Keratinocyte (primary cell): ENCODE data around the gene CHSY3. TPM values are rescaled to one million over a fixed set of nuclear protein-coding genes. Genes with fewer than 3 reads are reported as not detected.

Experiments used
- DNase-seq: peaks from one replicate; pipeline ENCODE4 v3.0.0-alpha.2; 2011; ENCODE audit warnings: low read depth, missing footprints, low spot score
- FAIRE-seq: peaks from 2 replicates; lab custom pipeline; 2011; peaks lifted over from hg19 to GRCh38; lab: Jason Lieb, UNC
- H2AFZ ChIP-seq: 2 replicates; pipeline ENCODE4 v1.6.0; 2012; ENCODE audit warnings: low read length, control low read depth, inconsistent platforms; ENCODE audit not compliant: control insufficient read depth
- H3K27ac ChIP-seq: 2 replicates; pipeline ENCODE4 v1.5.1; 2011; ENCODE audit warnings: low read length; ENCODE audit not compliant: control insufficient read depth, insufficient read depth
- H3K27me3 ChIP-seq: 3 replicates; pipeline ENCODE4 v1.6.0; 2011; ENCODE audit warnings: low read length; ENCODE audit not compliant: control insufficient read depth, insufficient read depth; ENCODE audit errors: extremely low read depth
- H3K36me3 ChIP-seq, 2 experiments: 2 replicates in 1 of 2; 3 replicates in 1 of 2; pipeline ENCODE4 v1.5.1; 2011; ENCODE audit warnings: low read length in 2 of 2, mild to moderate bottlenecking in 1 of 2; ENCODE audit not compliant: control insufficient read depth in 2 of 2, insufficient read depth in 2 of 2; ENCODE audit errors: extremely low read depth in 1 of 2
- H3K4me1 ChIP-seq: 3 replicates; pipeline ENCODE4 v1.5.1; 2011; ENCODE audit warnings: low read length; ENCODE audit not compliant: control insufficient read depth, insufficient read depth; ENCODE audit errors: extremely low read depth
- H3K4me2 ChIP-seq: 3 replicates; pipeline ENCODE4 v1.6.0; 2011; ENCODE audit warnings: low read depth, low read length; ENCODE audit not compliant: control insufficient read depth, insufficient read depth; ENCODE audit errors: extremely low read depth
- H3K4me3 ChIP-seq, 3 experiments: fragments of 200-600 bp in 1 of 3; sonication (generic) in 1 of 3; 2 replicates in 2 of 3; 3 replicates in 1 of 3; pipeline ENCODE4 v1.5.1; 2011 to 2016; ENCODE audit warnings: low read length in 3 of 3, mild to moderate bottlenecking in 3 of 3, control low read depth in 2 of 3, inconsistent platforms in 1 of 3, low read depth in 1 of 3, mixed read lengths in 1 of 3, mixed run types in 1 of 3, moderate library complexity in 1 of 3; ENCODE audit not compliant: control insufficient read depth in 2 of 3, insufficient read depth in 2 of 3; ENCODE audit errors: extremely low read depth in 1 of 3
- H3K79me2 ChIP-seq: 2 replicates; pipeline ENCODE4 v1.6.0; 2012; ENCODE audit warnings: low read length; ENCODE audit not compliant: control insufficient read depth, insufficient read depth
- H3K9ac ChIP-seq: 3 replicates; pipeline ENCODE4 v1.6.0; 2011; ENCODE audit warnings: low read length; ENCODE audit not compliant: control insufficient read depth, insufficient read depth; ENCODE audit errors: extremely low read depth
- H3K9me1 ChIP-seq: 3 replicates; pipeline ENCODE4 v1.6.0; 2011; ENCODE audit warnings: low read length; ENCODE audit not compliant: control insufficient read depth, insufficient read depth; ENCODE audit errors: extremely low read depth
- H3K9me3 ChIP-seq: 2 replicates; pipeline ENCODE4 v1.5.1; 2012; ENCODE audit warnings: low read depth, low read length; ENCODE audit not compliant: control insufficient read depth
- H4K20me1 ChIP-seq: 3 replicates; pipeline ENCODE4 v1.6.0; 2011; ENCODE audit warnings: low read length; ENCODE audit not compliant: control insufficient read depth, insufficient read depth; ENCODE audit errors: extremely low read depth
- CTCF ChIP-seq, 3 experiments: IDR thresholded peaks in 1 of 3; conservative IDR thresholded peaks in 1 of 3; optimal IDR thresholded peaks in 1 of 3; 2 replicates in 2 of 3; 3 replicates in 1 of 3; pipeline versions ENCODE3 to v1.5.1; 2011; ENCODE audit warnings: low read length in 3 of 3, mild to moderate bottlenecking in 3 of 3, moderate library complexity in 2 of 3, control low read depth in 1 of 3, inconsistent platforms in 1 of 3; ENCODE audit not compliant: insufficient read depth in 2 of 3; ENCODE audit errors: extremely low read depth in 1 of 3
- EZH2 ChIP-seq: IDR thresholded peaks from one replicate; pipeline ENCODE4 v1.6.1; 2012; ENCODE audit warnings: inconsistent platforms, mild to moderate bottlenecking, low read length, moderate library complexity
- dilution Hi-C: fragments of 300-500 bp; cut with MboI; formaldehyde crosslinking; loops from one replicate; pipeline ENCODE4 v1.7.0; 2020; ENCODE audit warnings: low sequenced_read_pairs; ENCODE audit not compliant: extremely low pct_ligation_motif_present
- polyA plus RNA-seq, 5 experiments: library from polyadenylated mRNA; depleted of rRNA in 3 of 5; stranded (reverse) in 3 of 5; stranded (forward) in 1 of 5; unstranded in 1 of 5; fragments of >200 nt; gene quantifications; 1 replicate in 1 of 5; 2 replicates in 3 of 5; 3 replicates in 1 of 5; pipeline versions ENCODE4 v1.2.1 to v1.2.3, GENCODE V29; 2011 to 2012; ENCODE audit warnings: missing spikeins in 2 of 5, low read depth in 1 of 5, low replicate concordance in 1 of 5

CHSY3 gene
- polyA plus RNA-seq, 1 donor (not counting 4 experiments of a cell fraction or from before 2014, with no cell fraction given): 0.47 TPM

GRCh38 chr5:130024006-130024405 is 119.7 kb downstream of the CHSY3 start:
- no peaks in the 10 kb centered on the region for H3K4me1 ChIP-seq

GRCh38 chr5:130025511-130025910 is 121.2 kb downstream of the CHSY3 start:
- Histone ChIP-seq H2AFZ (no peak overlapping the region), H3K27ac (no peak overlapping the region), H3K36me3 (no peaks in the 10 kb centered on the region), H3K4me3 (no peak overlapping the region), H3K9me3 (no peaks in the 10 kb centered on the region), H3K79me2 (no peaks in the 10 kb centered on the region), H3K9ac (no peak overlapping the region), H3K4me1 (no peaks in the 10 kb centered on the region), H4K20me1 (no peaks in the 10 kb centered on the region), H3K4me2 (no peak overlapping the region), H3K27me3 (no peaks in the 10 kb centered on the region), H3K9me1 (no peaks in the 10 kb centered on the region)
- dilution Hi-C loops: no loop called here
- DNase-seq (no peak), FAIRE-seq (no peak)
- TF ChIP-seq EZH2: no peak
- no peak for TF ChIP-seq CTCF (optimal IDR thresholded peaks at IDR 0.05 in 1 of 3, IDR thresholded peaks at IDR 0.05 in 1 of 3, conservative IDR thresholded peaks at IDR 0.05 in 1 of 3; ENCODE audit: extremely low read depth in 1 of 3, insufficient read depth in 2 of 3, low read length in 3 of 3)

More at GRCh38 chr5:130024006-130024405, 119.7 kb downstream of the CHSY3 start:
- Histone ChIP-seq H3K79me2 (no peaks in the 10 kb centered on the region), H4K20me1 (no peaks in the 10 kb centered on the region), H2AFZ (no peak overlapping the region), H3K4me2 (no peak overlapping the region), H3K9ac (no peak overlapping the region), H3K9me1 (no peaks in the 10 kb centered on the region), H3K36me3 (no peaks in the 10 kb centered on the region), H3K9me3 (no peaks in the 10 kb centered on the region), H3K27me3 (no peaks in the 10 kb centered on the region), H3K27ac (no peak overlapping the region), H3K4me3 (no peak overlapping the region)
- FAIRE-seq (no peak), DNase-seq (no peak)
- dilution Hi-C loops: no loop called here
- no peak for TF ChIP-seq CTCF (optimal IDR thresholded peaks at IDR 0.05 in 1 of 3, IDR thresholded peaks at IDR 0.05 in 1 of 3, conservative IDR thresholded peaks at IDR 0.05 in 1 of 3; ENCODE audit: extremely low read depth in 1 of 3, insufficient read depth in 2 of 3, low read length in 3 of 3)
- no peak for TF ChIP-seq EZH2
